GM19372 (cell line): ENCODE measurements around the gene ODC1.
"Not testable (repeated sequence)": the region's sequence is repeated elsewhere in the genome, so short reads cannot be mapped to it uniquely, and the experiment has no call there.

Source experiments
- ATAC-seq: cut with Tn5 transposase; IDR thresholded peaks from one replicate; pipeline ENCODE4 v1.9.1; 2021; ENCODE audit warnings: mild to moderate bottlenecking, low read depth, moderate library complexity; ENCODE audit not compliant: unreplicated experiment

The ODC1 gene

DNA sequence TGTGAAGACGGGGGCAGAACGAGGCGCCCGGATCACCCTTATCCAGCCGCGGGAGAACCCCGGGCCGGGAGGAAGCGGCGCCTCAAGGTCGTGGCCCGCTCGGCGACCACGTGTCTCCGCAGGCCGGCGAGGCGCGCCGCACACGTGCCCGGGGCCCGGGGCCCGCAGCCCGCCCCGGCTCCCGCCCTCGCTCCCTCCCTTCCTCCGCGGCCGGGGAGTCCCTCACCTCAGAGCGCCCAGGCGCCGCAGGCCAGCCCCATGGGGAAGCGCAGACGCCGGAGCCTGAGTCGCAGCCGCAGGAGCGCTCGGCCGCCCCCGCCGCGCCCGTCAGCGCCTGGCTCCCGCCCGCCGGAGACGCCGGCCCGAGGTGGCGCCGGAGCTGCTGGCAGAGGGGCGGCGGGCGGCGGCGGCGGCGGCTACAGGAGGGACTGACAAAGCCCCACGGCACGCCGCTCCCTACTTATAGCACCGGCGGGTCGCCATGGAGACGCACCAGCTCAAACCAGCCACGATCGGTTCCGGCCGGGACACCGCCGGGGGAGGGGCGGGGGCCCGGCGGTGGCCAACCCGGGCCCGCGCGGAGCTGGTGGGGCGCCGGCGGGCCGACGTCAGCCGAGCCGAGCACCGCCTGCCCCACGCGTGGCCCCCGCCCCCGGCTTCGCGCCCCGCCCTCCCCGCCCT is at the start of gene ODC1:
Gene ODC1, minus strand, starts transcription at position 433 of the 681 bp plus-strand sequence. CDS start 3,295 bp downstream, outside the sequence.
- ATAC-seq = peak; percentile 70

DNA sequence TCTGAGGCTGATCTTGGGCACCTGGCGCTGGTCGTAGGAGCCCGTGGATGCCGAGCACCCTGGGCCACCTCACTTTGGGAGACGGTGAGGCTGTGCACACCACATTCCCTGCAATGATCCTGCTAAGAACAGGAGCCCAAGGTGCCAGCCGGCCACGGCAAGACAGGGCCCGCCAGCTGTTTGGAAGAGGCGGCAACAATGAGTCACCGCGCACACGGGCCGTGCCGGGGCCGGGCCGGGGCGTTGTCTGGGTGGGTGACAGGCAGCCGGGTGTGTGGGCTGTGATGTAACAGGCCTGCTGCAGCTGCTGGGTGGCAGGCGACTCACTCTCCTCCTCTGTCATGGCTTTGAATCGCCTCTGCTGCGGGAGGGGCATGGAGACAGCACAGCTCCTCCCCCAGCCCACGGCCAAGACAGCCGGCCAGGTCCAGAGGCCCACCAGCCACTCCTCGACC is 49.7 kb upstream of the ODC1 start:
- no peak for ATAC-seq

DNA sequence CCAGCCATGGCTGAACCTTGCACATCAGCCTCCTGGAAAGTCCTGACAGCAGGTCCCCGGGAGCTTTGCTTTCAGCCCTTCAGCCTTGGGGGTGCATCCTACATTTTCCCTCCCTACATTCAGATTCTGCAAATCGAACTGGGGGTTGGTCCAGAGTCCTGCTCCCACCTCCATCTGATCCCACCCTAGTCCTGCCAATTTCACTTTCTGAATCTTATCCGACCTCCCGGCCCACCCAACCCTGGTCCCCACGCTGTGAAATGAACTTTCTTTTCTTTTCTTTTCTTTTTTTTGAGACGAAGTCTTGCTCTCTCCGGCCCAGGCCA is 47.8 kb upstream of the ODC1 start:
- ATAC-seq = no peak

- ATAC-seq = no peak
Measured at GRCh38 chr2:10495311-10495987, 47.3 kb upstream of the ODC1 start.

GRCh38 chr2:10494351-10495066 is 46.4 kb upstream of the ODC1 start:
- ATAC-seq = no peak

DNA sequence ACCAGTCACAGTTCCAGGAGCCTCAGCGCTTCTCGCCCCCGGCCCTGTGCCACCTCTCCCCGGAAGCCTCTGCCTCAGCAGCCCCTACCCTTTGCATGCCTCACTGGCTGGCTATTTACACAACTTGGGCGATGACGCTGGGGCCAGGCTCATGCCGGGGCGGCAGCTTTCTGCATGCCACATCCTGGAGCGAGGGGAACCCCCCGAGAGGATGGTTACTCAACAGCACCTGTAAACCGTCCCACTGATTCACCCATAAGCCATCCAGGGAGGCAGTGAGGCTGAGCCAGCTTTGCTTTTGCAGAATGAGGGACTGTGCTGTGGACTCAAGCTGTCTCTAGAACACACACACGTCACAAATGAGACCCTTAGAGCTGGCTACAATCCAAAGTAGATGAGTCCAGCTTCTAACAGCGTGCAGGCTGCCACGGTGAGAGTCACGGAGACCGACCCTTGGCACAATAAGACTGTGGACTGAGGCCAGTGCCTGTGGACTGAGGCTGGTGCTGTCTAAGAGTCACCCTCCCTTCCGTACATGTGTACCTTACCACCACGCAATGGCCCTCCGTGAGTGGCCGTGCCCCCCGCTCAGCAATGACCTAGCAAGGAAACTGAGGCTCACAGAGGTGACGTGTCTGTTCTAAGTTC is 45.6 kb upstream of the ODC1 start:
- ATAC-seq = peak; percentile 94

DNA sequence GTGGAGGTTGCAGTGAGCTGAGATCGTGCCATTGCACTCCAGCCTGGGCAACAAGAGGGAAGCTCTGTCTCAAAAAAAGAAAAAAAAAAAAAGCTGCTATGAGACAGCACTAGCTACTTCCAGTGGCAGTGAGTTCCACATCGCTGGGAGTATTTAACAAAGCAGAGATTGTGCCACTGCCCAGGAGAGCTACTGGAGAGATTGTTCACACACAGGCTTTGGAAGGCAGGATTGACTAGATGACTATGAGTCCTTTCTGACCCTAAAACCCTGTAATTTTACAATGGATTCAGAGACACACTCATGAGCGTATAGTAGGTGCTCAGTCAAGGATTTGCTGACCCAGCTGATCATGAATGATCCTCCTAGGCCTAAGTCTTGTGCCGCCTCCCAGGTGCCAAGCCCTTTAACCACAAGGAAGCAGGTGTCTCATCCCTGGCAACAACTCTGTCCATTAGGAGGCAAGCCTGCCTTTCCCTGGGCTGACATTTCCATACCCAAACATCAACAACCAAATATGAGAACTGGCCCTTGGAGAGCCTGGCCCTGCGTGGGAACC is 45.0 kb upstream of the ODC1 start:
- ATAC-seq = no peak

DNA sequence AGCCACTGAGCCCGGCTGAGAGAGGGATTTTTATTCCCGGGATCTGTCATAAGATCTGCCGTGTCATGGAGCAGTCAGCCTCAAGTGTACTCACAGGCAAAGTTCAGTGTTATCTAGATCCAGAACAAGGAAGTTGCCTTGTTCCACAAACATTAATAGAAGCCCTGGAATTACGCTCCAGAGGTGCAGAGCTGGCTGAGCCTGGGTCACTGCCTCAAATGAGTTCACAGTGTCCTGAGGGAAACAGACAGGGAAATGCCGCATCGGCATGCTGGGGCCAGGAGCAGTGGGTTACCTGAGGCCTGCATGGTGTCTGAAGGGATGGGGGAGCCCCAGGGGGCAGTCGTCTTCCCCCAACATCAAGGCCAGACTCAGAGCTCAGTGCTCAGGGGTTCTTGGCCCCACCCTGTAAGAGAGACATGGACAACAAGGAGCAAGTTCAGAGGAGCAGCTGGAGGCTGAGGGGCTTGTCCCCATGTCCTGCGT is 42.7 kb upstream of the ODC1 start:
- ATAC-seq = no peak

GRCh38 chr2:10489842-10490555 is 41.9 kb upstream of the ODC1 start:
- no peak for ATAC-seq

DNA sequence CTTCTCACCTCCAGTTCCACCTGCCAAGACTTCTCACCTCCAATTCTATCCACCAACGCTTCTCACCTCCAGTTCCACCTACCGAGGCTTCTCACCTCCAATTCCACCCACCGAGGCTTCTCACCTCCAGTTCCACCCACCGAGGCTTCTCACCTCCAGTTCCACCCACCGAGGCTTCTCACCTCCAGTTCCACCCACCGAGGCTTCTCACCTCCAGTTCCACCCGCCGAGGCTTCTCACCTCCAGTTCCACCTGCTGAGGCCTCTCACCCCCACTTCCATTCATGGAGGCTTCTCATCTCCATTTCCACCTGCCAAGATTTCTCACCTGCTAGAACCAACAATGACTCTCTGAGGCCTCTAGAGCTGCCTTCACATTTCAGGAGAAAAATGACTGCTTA is 40.0 kb upstream of the ODC1 start:
- ATAC-seq = not testable (repeated sequence)

- not testable (repeated sequence) for ATAC-seq
Measured at GRCh38 chr2:10487741-10488104, 39.6 kb upstream of the ODC1 start.

GRCh38 chr2:10487081-10487740 is 39.1 kb upstream of the ODC1 start:
- ATAC-seq = no peak

DNA sequence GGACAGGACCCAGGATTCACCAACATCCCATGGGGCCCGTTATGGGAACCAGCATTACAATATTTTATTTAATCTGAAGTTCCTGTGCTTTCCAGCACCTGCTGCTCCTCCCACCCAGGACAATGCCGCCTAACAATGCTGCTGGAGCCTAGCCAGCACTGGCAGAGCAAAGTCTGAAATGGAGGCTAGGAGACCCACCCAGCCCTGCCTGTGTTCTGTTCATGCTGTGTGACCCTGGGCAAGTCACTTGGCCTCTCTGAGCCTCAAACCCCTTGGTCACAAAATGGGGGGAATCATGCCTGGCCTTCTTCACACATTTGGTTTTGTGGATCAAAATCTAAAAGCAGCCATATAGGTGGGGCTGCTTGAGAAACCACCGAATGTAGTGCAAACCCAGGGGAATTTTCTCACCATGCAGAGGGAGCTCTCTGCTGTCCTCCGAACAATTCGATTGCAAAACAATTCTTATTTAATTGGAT is 38.5 kb upstream of the ODC1 start:
- ATAC-seq = no peak

DNA sequence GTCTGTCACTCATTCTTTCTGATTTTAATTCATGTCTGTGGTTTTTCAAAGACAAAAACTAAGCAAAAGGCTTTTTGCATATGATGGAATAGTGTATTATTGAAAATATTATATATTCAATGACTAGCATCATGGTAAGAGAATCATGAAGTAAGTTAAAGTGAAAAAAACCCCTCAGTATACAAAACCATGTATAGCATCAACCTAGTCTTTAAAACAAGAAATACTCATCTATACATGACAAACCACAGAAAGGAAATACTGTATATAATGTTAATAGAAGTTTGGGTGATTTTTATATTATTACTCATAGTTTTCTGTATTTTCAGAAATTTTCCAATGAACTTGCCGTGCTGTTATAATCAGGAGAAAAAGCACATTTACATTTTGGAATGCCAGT is 38.0 kb upstream of the ODC1 start:
- ATAC-seq = no peak

- ATAC-seq = no peak
Measured at GRCh38 chr2:10482913-10483312, 34.8 kb upstream of the ODC1 start.

DNA sequence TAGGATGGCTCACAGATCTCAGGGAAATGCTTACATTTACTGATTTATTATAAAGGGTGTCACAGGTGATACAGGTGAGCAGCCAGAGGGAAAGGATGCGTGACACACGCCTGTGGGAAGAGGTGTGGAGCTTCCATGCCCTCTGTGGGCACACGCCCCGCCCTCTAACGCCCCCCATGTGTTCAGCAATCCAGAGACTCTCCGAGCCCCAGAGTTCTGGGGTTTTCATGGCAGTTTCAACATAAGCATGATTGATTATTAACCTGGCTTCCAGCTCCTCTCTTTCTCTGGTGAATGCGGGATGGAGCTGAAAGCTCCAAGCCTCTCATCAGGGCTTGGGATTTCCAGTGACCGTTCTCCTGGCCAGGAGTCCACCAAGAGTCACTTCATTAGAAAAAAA is 34.3 kb upstream of the ODC1 start:
- ATAC-seq = no peak

GRCh38 chr2:10481666-10482157 is 33.6 kb upstream of the ODC1 start:
- ATAC-seq = no peak

DNA sequence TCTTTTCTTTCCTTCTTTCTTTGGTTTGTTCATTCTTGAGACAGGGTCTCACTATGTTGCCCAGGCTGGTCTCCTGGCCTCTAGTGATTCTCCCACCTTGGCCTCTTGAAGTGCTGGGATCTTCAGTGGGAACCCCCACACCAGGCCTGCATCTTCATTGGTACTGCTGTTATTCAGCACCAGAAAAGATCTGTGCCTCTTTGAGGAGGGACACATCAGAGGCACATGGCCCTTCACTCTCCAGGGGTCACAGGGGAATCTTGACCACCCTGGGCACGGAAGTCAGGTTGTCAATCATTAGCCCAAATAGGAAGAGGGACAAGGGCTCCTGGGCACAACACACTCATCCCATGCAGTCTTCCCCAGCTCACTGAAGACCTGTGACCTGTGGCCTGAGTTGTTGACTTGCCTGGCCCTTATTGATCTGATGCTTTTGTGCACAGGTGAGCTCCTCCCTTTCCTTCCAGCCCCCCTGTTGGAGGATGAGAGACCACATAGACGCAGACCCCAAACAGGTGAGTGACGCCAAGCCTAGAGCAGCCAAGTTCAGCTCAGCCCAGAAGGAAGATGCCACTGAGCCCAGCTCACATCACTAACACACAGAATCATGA is 33.0 kb upstream of the ODC1 start:
- no peak for ATAC-seq
